Muscle layer of colon (tissue), 2 donors: Measurements from ENCODE around the gene C22orf23.
A peak's percentile ranks its signal among the peaks of the same experiment; 100 is the strongest.
"Not testable (repeated sequence)": the region's sequence is repeated elsewhere in the genome, so short reads cannot be mapped to it uniquely, and the experiment has no call there.

Experiments
- H3K27ac ChIP-seq: one replicate; pipeline ENCODE4 v1.7.0; 2013; ENCODE audit warnings: low read depth, mild to moderate bottlenecking, low read length, moderate library complexity
- H3K27me3 ChIP-seq, 2 donors: one replicate each; pipeline ENCODE4 v1.7.0; 2013; ENCODE audit warnings: low read length in 2 of 2, mild to moderate bottlenecking in 2 of 2; ENCODE audit not compliant: insufficient read depth in 2 of 2, control insufficient read depth in 1 of 2
- H3K36me3 ChIP-seq: one replicate; pipeline ENCODE4 v1.7.0; 2013; ENCODE audit warnings: mild to moderate bottlenecking, low read length; ENCODE audit not compliant: insufficient read depth
- H3K4me1 ChIP-seq: one replicate; pipeline ENCODE4 v1.7.0; 2013; ENCODE audit warnings: mild to moderate bottlenecking, low read length; ENCODE audit not compliant: insufficient read depth
- H3K4me3 ChIP-seq, 2 donors: one replicate each; pipeline ENCODE4 v1.7.0; 2013; ENCODE audit warnings: low read length in 2 of 2, low read depth in 1 of 2, mild to moderate bottlenecking in 1 of 2, moderate library complexity in 1 of 2
- H3K9ac ChIP-seq: one replicate; pipeline ENCODE4 v1.7.0; 2013; ENCODE audit warnings: low read length
- H3K9me3 ChIP-seq: one replicate; pipeline ENCODE4 v1.7.0; 2013; ENCODE audit warnings: mild to moderate bottlenecking, low read length
- donor health status: abdominal sarcoma.
- donor health status: Adenocarcinoma of cecum.

The C22orf23 gene

DNA sequence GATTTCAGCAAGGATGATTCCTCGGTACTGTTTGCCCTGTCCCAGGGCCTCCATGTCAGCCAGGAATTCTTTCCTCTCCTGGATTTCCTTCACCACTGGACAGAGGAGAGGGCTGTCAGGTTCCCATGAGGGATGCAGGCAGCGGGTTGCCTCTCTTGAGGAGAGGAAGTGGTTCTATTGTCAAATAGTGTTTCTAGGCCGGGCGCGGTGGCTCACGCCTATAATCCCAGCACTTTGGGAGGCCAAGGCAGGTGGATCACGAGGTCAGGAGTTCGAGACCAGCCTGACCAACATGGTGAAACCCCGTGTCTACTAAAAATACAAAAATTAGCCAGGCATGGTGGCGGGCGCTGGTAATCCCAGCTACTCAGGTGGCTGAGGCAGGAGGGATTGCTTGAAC lies 9.0 kb downstream of the C22orf23 start:
- H3K27me3 ChIP-seq, H3K4me3 ChIP-seq, H3K4me1 ChIP-seq, H3K27ac ChIP-seq, H3K9ac ChIP-seq, H3K9me3 ChIP-seq: not testable (repeated sequence)
- peaks cover 47% of the 10 kb centered on the region for H3K36me3 ChIP-seq

GRCh38 chr22:37943825-37944198 lies 9.6 kb downstream of the C22orf23 start:
- Histone ChIP-seq H3K9ac (no peak overlapping the region), H3K4me3 (no peak overlapping the region), H3K9me3 (no peaks in the 10 kb centered on the region), H3K36me3 (peaks cover 53% of the 10 kb centered on the region), H3K27ac (no peak overlapping the region), H3K4me1 (no peaks in the 10 kb centered on the region), H3K27me3 (no peaks in the 10 kb centered on the region)

GRCh38 chr22:37943136-37943824 lies 10.1 kb downstream of the C22orf23 start:
- Histone ChIP-seq H3K9me3 (no peaks in the 10 kb centered on the region), H3K4me1 (no peaks in the 10 kb centered on the region), H3K4me3 (no peak overlapping the region), H3K27me3 (no peaks in the 10 kb centered on the region), H3K9ac (no peak overlapping the region), H3K36me3 (peaks cover 55% of the 10 kb centered on the region), H3K27ac (no peak overlapping the region)

DNA sequence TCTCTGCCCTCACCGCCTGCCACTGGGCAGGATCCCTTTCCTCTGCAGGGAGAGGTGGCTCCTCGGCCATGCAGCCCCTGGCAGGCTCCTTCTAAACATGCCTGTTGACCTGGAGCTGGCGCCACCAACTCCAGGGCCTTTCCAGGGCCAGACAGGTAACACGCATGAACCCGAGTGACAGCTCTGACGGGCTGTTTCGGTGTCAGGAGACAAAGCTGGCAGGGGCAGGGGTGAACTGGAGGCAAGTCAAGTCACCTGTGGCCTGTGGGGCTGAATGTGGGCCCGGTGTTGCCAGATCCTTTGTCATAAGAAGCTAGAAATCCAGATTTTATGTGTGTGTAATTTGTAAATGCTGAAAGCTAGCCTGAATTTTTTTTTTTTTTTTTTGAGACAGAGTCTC lies 11.3 kb downstream of the C22orf23 start:
- Histone ChIP-seq H3K36me3 (peaks cover 65% of the 10 kb centered on the region), H3K4me1 (no peaks in the 10 kb centered on the region)

GRCh38 chr22:37940698-37941376 lies 12.6 kb downstream of the C22orf23 start:
- Histone ChIP-seq H3K27me3 (no peaks in the 10 kb centered on the region), H3K4me3 (no peak overlapping the region), H3K27ac (no peak overlapping the region), H3K36me3 (peaks cover 76% of the 10 kb centered on the region), H3K4me1 (no peaks in the 10 kb centered on the region), H3K9me3 (no peaks in the 10 kb centered on the region), H3K9ac (no peak overlapping the region)

More for the DNA sequence above, 11.3 kb downstream of the C22orf23 start:
- Histone ChIP-seq H3K27me3 (no peaks in the 10 kb centered on the region), H3K9me3 (no peaks in the 10 kb centered on the region), H3K4me3 (no peak overlapping the region), H3K27ac (no peak overlapping the region), H3K9ac (no peak overlapping the region)

- Histone ChIP-seq H3K4me3 (no peak overlapping the region), H3K27ac (peak overlapping the region; percentile 88), H3K36me3 (peaks cover 71% of the 10 kb centered on the region), H3K9me3 (no peaks in the 10 kb centered on the region), H3K27me3 (no peaks in the 10 kb centered on the region), H3K9ac (no peak overlapping the region), H3K4me1 (peaks cover 51% of the 10 kb centered on the region)
Measured at GRCh38 chr22:37933711-37934376, 19.6 kb downstream of the C22orf23 start.

DNA sequence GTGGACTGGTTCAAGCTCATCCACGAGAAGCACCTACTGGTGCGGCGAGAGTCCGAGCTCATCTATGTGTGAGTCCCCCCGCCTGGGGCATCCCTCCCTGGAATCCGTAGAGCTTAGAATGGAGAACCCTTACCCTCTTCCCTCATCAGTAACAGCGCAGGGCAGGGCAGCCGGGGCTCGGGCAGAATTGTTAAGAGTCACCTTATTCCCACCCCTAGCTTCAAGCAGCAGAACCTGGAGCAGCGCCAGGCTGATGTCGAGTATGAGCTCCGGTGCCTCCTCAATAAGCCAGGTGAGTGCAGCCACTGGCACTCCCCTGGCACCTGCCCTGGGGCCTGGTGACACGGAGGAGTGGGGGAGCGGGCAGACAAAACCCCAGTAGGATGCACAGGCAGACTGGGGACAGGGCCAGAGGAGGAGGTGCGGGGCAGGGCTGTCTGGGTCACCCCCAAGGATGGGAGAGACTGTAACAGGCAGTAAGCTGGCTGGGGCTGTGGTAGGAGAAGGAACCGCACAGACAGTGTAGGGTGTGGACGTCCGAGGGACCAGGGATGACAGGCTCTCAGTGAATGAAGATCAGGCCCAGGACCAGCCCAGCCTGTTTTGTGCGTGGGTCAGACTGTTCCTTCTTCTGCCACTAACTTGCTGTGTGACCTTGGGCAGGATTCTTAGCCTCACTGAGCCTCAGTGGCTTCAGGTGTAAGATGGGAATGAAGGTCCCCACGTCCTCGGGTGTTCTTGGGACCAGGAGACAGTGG lies 20.4 kb downstream of the C22orf23 start:
- H3K9ac ChIP-seq, result no peak overlapping the region
- H3K27ac ChIP-seq, result peak overlapping the region; percentile 88
- H3K36me3 ChIP-seq, result peaks cover 74% of the 10 kb centered on the region

DNA sequence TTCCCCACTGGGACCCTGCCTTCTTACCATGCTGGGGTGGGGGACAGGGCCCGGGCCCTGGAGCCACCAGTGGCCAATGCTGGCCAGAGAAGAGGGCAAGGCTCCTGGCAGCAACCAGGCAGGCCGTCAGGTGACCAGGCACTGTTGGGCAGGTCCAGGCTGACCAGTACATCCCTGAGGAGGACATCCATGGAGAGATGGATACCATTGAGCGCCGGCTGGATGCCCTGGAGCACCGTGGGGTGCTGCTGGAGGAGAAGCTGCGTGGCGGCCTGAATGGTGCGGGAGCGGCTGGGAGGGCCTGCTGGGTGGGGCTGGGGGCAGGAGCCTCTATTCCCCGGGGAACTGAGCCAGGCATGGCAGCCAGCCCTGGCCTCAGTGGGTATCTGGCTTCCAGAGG lies 21.0 kb downstream of the C22orf23 start:
- H3K36me3 ChIP-seq, result peaks cover 71% of the 10 kb centered on the region
- H3K27ac ChIP-seq, result no peak overlapping the region
- peaks cover 56% of the 10 kb centered on the region for H3K4me1 ChIP-seq

More for the DNA sequence above, 20.4 kb downstream of the C22orf23 start:
- Histone ChIP-seq H3K27me3 (no peaks in the 10 kb centered on the region), H3K9me3 (no peaks in the 10 kb centered on the region), H3K4me3 (no peak overlapping the region), H3K4me1 (peaks cover 56% of the 10 kb centered on the region)

DNA sequence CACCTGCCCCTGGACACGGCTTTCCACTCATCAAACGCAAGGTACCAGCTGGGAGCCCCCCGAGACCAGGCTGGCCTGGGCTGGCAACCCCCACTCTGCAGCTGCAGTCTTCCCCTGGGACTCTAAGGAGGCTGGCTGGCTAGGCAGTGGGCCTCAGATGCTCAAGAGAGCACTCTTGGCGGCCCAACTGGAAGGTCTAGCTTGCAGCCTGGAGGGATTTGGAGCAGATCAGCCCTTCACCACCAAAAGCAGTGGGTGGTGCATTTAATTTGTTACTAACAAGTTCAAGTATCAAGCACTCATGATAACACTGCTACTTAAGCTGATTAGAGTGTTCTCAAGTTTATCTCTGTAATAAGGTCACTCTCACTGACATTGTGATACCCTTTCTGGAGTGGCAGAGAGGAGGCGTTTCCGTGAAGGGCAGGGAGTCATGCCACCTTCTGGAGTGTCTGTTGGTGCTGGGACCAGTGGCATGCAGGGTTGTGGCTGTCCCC lies 21.5 kb downstream of the C22orf23 start:
- H3K4me3 ChIP-seq, result no peak overlapping the region
- peaks cover 56% of the 10 kb centered on the region for H3K4me1 ChIP-seq
- H3K36me3 ChIP-seq, result peaks cover 71% of the 10 kb centered on the region
- H3K27me3 ChIP-seq, result no peaks in the 10 kb centered on the region
- no peak overlapping the region for H3K27ac ChIP-seq
- H3K9ac ChIP-seq, result no peak overlapping the region
- H3K9me3 ChIP-seq, result no peaks in the 10 kb centered on the region

More for the DNA sequence above, 21.0 kb downstream of the C22orf23 start:
- H3K9me3 ChIP-seq, result no peaks in the 10 kb centered on the region
- H3K27me3 ChIP-seq, result no peaks in the 10 kb centered on the region
- no peak overlapping the region for H3K9ac ChIP-seq
- no peak overlapping the region for H3K4me3 ChIP-seq

DNA sequence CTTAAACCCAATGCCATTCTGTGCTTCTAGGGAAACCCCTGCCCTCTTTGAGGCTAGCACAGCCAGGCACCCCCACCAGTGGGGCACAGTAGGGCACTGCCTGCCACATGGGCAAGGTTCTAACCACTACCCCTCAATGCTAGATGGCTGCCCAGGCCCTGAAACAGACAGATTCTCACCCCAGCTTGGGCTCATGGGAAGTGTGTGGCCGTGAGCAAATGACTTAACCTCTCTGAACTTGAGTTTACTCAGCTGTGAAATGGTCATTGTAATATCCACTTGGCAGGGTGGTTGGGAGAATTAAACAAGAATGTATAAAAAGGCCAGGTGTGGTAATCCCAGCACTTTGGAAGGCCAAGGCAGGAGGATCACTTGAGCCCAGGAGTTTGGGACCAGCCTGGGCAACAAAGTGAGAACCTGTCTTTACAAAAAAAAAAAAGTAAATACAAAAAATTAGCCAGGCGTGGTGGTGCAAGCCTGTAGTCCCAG lies 22.4 kb downstream of the C22orf23 start:
- no peak overlapping the region for H3K4me3 ChIP-seq
- H3K27me3 ChIP-seq, result no peaks in the 10 kb centered on the region
- H3K4me1 ChIP-seq, result peaks cover 56% of the 10 kb centered on the region
- no peaks in the 10 kb centered on the region for H3K9me3 ChIP-seq
- H3K36me3 ChIP-seq, result peaks cover 73% of the 10 kb centered on the region
- no peak overlapping the region for H3K9ac ChIP-seq
- peak overlapping the region; percentile 73 for H3K27ac ChIP-seq
